K562 (cell line): ENCODE data around the gene FADS1. TPM values are rescaled to one million over a fixed set of nuclear protein-coding genes. Genes with fewer than 3 reads are reported as not detected.

Experiments
- E2F3 ChIP-seq: fragments of 250-450 bp; sonication (Bioruptor Pico); IDR thresholded peaks from 2 replicates; pipeline ENCODE4 v1.4.0; 2020; ENCODE audit warnings: mild to moderate bottlenecking
- ELF4 ChIP-seq: fragments of 450-650 bp; formaldehyde crosslinking; IDR thresholded peaks from 2 replicates; pipeline ENCODE4 v1.4.0; 2022; ENCODE audit warnings: missing genetic modification characterization
- HNRNPL ChIP-seq: fragments of 200-400 bp; formaldehyde crosslinking; IDR thresholded peaks from 2 replicates; pipeline ENCODE4 v1.6.1; 2017; ENCODE audit warnings: low read depth, mild to moderate bottlenecking, low read length
- JUN ChIP-seq, 2 experiments: sonication (generic) in 1 of 2; formaldehyde crosslinking in 1 of 2; IDR thresholded peaks; 2 replicates each; pipeline versions ENCODE4 v1.6.1 to v1.8.0; 2012 to 2022; ENCODE audit warnings: borderline replicate concordance in 2 of 2, mild to moderate bottlenecking in 2 of 2, improper control_type of control experiment in 1 of 2, low read depth in 1 of 2, low read length in 1 of 2, missing genetic modification reagents in 1 of 2
- MCM7 ChIP-seq, 2 experiments: fragments of 450-650 bp; IDR thresholded peaks; 2 replicates each; pipeline ENCODE4 v1.6.1; 2016 to 2018
- MED1 ChIP-seq: sonication (generic); formaldehyde crosslinking; IDR thresholded peaks from 2 replicates; pipeline ENCODE4 v1.8.1; 2023; ENCODE audit warnings: missing genetic modification reagents, borderline replicate concordance
- NFE2L1 ChIP-seq: fragments of 450-650 bp; IDR thresholded peaks from 2 replicates; pipeline ENCODE4 v1.6.1; 2016; ENCODE audit warnings: missing genetic modification characterization, low read depth, mild to moderate bottlenecking, missing compliant biosample characterization, moderate library complexity, borderline replicate concordance
- NR2F6 ChIP-seq: fragments of 450-650 bp; formaldehyde crosslinking; IDR thresholded peaks from 2 replicates; pipeline ENCODE4 v1.4.0; 2020; ENCODE audit warnings: mild to moderate bottlenecking
- PML ChIP-seq: IDR thresholded peaks from 2 replicates; pipeline ENCODE4 v1.6.1; 2012; ENCODE audit warnings: low read length, inconsistent platforms
- RFX5 ChIP-seq: IDR thresholded peaks from 2 replicates; pipeline ENCODE4 v1.6.1; 2011; ENCODE audit warnings: low read depth, mild to moderate bottlenecking, improper control_type of control experiment, low read length
- SETDB1 ChIP-seq: IDR thresholded peaks from one replicate; pipeline ENCODE4 v1.6.1; 2012; ENCODE audit warnings: low read length, control low read depth, inconsistent platforms
- SLC30A9 ChIP-seq: fragments of 250-450 bp; sonication (Bioruptor Pico); IDR thresholded peaks from 2 replicates; pipeline ENCODE4 v1.8.0; 2022; ENCODE audit warnings: mild to moderate bottlenecking, moderate library complexity
- SMC3 ChIP-seq: conservative IDR thresholded peaks from 2 replicates; pipeline ENCODE4 v1.6.1; 2011; ENCODE audit warnings: low read depth, low read length, improper control_type of control experiment; ENCODE audit not compliant: insufficient read depth
- TRIM28 ChIP-seq: fragments of 450-650 bp; IDR thresholded peaks from 2 replicates; pipeline ENCODE4 v1.6.1; 2017
- ZBTB2 ChIP-seq: fragments of 450-650 bp; IDR thresholded peaks from 2 replicates; pipeline ENCODE4 v1.6.1; 2016; ENCODE audit warnings: antibody characterized with exemption
- ZFX ChIP-seq: sonication (generic); formaldehyde crosslinking; IDR thresholded peaks from 2 replicates; pipeline ENCODE4 v1.8.0; 2022; ENCODE audit warnings: mild to moderate bottlenecking, missing genetic modification reagents, moderate library complexity
- ZMIZ1 ChIP-seq, 2 experiments: fragments of 150-350 bp in 1 of 2; IDR thresholded peaks; 2 replicates each; pipeline ENCODE4 v1.6.1; 2012 to 2016; ENCODE audit warnings: low read depth in 2 of 2, low read length in 2 of 2, mild to moderate bottlenecking in 1 of 2, moderate library complexity in 1 of 2
- ZNF121 ChIP-seq: sonication (generic); formaldehyde crosslinking; conservative IDR thresholded peaks from 2 replicates; pipeline ENCODE4 v1.8.0; 2022; ENCODE audit warnings: missing genetic modification reagents
- ZNF143 ChIP-seq: sonication (generic); formaldehyde crosslinking; IDR thresholded peaks from 2 replicates; pipeline ENCODE4 v1.9.0; 2022; ENCODE audit warnings: mild to moderate bottlenecking, missing genetic modification reagents
- ZNF263 ChIP-seq: sonication (generic); formaldehyde crosslinking; IDR thresholded peaks from 2 replicates; pipeline ENCODE4 v1.8.0; 2022; ENCODE audit warnings: mild to moderate bottlenecking, missing genetic modification reagents, borderline replicate concordance
- ZNF384 ChIP-seq: IDR thresholded peaks from 2 replicates; pipeline ENCODE4 v1.6.1; 2012; ENCODE audit warnings: low read depth, low read length, improper control_type of control experiment
- ZNF778 ChIP-seq: fragments of 450-650 bp; formaldehyde crosslinking; IDR thresholded peaks from 2 replicates; pipeline ENCODE4 v1.4.0; 2020; ENCODE audit warnings: mild to moderate bottlenecking, moderate library complexity
- polyA plus RNA-seq, 8 experiments: library from polyadenylated mRNA; depleted of rRNA in 4 of 8; stranded (reverse) in 5 of 8; unstranded in 3 of 8; fragments of >200 nt; fragmentation: Nextera tagmentation in 2 of 8; fragmentation: Illumina TruSeq in 1 of 8; extraction: Ambion mirVana in 2 of 8; extraction: Trizol in 1 of 8; gene quantifications; 2 replicates each; pipeline versions ENCODE4 v1.2.1 to v1.2.3, GENCODE V29; 2011 to 2014; ENCODE audit warnings: inconsistent platforms in 1 of 8, missing spikeins in 1 of 8
- total RNA-seq, 7 experiments: library from RNA; depleted of rRNA in 6 of 7; stranded (reverse); fragments of >200 nt in 6 of 7; fragmentation: Illumina TruSeq in 2 of 7; extraction: Trizol in 2 of 7; gene quantifications; 2 replicates each; pipeline versions ENCODE4 v1.2.1 to v1.2.3, GENCODE V29; 2011 to 2021; ENCODE audit warnings: low replicate concordance in 1 of 7
- TF ChIP-seq, protein P1 (sequence below): fragments of 450-650 bp; IDR thresholded peaks from 2 replicates; pipeline ENCODE4 v1.6.1; 2017; ENCODE audit warnings: antibody characterized with exemption

FADS1 gene
- total and polyA plus RNA-seq, 9 of the 15 experiments (the other 6 are each of a cell fraction or from before 2014, with no cell fraction given) = 110 to 864 (median 364) TPM

DNA sequence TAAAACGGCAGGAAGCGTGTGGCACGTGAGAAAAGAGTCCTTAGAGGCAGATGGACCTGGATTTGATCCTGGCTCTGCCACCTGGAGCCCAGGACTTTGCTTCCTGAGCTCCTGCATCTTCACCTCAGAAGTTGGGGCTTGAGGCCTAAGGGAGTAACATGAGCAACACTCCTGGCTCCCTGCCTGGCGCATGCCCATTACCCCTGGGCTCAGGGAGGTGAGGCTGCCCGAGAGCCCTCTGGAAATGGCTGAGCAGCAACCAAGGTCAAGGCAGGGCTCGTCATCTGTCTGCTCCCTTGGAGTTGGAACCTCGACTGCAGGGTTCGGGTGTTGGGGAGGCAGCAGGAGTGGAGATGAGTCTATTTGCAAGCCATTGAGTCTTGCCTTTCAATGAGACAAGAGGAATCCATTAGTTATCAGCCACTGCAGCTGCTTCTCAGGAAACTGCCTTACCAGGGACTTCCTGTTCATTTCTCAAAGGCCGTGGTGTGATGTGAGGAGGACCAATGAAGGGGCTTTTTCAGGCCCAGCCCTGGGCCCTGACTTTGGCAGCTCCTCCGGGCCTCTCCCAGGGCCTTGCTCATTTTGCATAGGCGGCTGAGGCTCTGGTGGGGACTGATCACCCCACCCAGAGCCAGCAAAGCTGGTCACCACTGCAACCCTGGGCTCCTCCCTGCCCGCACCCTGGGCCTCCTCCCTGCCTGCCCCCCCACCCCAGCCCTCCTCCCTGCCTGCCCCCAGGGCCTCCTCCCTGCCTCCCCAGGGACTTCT lies 17.7 kb upstream of the FADS1 start (continued):
- TF ChIP-seq, protein P1, sequence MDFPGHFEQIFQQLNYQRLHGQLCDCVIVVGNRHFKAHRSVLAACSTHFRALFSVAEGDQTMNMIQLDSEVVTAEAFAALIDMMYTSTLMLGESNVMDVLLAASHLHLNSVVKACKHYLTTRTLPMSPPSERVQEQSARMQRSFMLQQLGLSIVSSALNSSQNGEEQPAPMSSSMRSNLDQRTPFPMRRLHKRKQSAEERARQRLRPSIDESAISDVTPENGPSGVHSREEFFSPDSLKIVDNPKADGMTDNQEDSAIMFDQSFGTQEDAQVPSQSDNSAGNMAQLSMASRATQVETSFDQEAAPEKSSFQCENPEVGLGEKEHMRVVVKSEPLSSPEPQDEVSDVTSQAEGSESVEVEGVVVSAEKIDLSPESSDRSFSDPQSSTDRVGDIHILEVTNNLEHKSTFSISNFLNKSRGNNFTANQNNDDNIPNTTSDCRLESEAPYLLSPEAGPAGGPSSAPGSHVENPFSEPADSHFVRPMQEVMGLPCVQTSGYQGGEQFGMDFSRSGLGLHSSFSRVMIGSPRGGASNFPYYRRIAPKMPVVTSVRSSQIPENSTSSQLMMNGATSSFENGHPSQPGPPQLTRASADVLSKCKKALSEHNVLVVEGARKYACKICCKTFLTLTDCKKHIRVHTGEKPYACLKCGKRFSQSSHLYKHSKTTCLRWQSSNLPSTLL = no peak
- TF ChIP-seq ZBTB2 = peak; percentile 57; the same call in 1 of the 2 replicates
- no peak for TF ChIP-seq ZNF143
- 0 out of 2 replicates have a peak, but pooled peaks have one; percentile 58 for TF ChIP-seq HNRNPL
- no peak for TF ChIP-seq NFE2L1 (tag)
- no peak for TF ChIP-seq SMC3
- peak; percentile 98 for TF ChIP-seq ZNF263
- TF ChIP-seq JUN (IDR thresholded peaks at IDR 0.05; ENCODE audit: borderline replicate concordance, low read depth, low read length) = peak; percentile 20; the same call in 1 of the 2 replicates
- no peak for TF ChIP-seq JUN (CRISPR knock-in tag; IDR thresholded peaks at IDR 0.05; ENCODE audit: borderline replicate concordance)
- TF ChIP-seq TRIM28 = 0 out of 2 replicates have a peak, but pooled peaks have one; percentile 43
- TF ChIP-seq MCM7 (IDR thresholded peaks at IDR 0.05) = no peak
- no peak for TF ChIP-seq ELF4 (CRISPR knock-in tag)
- no peak for TF ChIP-seq SETDB1
- TF ChIP-seq NR2F6 (CRISPR knock-in tag) = no peak
- TF ChIP-seq ZNF384 = no peak
- TF ChIP-seq ZFX = peak; percentile 61
- no peak for TF ChIP-seq RFX5
- TF ChIP-seq ZNF778 (CRISPR knock-in tag) = no peak
- TF ChIP-seq MED1 = no peak
- TF ChIP-seq E2F3 = peak; percentile 83
- no peak for TF ChIP-seq ZNF121 (CRISPR knock-in tag)
- TF ChIP-seq SLC30A9 (CRISPR knock-in tag) = no peak
- peak in 1 of 2 experiments; percentile 83; a peak in 2 of 4 replicates for TF ChIP-seq ZMIZ1 (IDR thresholded peaks at IDR 0.05; ENCODE audit: low read depth in 2 of 2, low read length in 2 of 2)
- peak; percentile 70 for TF ChIP-seq PML
